ENCODE data around the gene GRK5.

GRK5 gene

GRCh38 chr10:119243967-119244366 is 36.6 kb downstream of the GRK5 start:
- peaks cover 0 to 4% of the 10 kb centered on the region in 2 experiments for H3K36me3 ChIP-seq (ENCODE audit: control insufficient read depth in 1 of 2, insufficient read depth in 2 of 2, low read depth in 1 of 2, low read length in 2 of 2)
- H2BK12ac ChIP-seq (ENCODE audit: low read length in 2 of 2), result no peak overlapping the region
- H3K9me3 ChIP-seq (ENCODE audit: control insufficient read depth, low read length), result no peaks in the 10 kb centered on the region
- peaks cover 6% of the 10 kb centered on the region for H3K4me1 ChIP-seq (ENCODE audit: control insufficient read depth, insufficient read depth, low read depth, low read length)
- H3K4ac ChIP-seq (ENCODE audit: low read depth in 1 of 2, low read length in 2 of 2), result peak overlapping the region in 1 of 2 experiments; percentile 56
- no peak overlapping the region for H3K9ac ChIP-seq (ENCODE audit: low read length)
- no peak overlapping the region for H2BK15ac ChIP-seq (ENCODE audit: low read depth, poor library complexity, severe bottlenecking)
- no peak overlapping the region for H2BK5ac ChIP-seq (ENCODE audit: low read depth, low read length, poor library complexity, severe bottlenecking)
- no peak for DNase-seq
- 77% methylated on average over 1 of the region's 1 CpG for WGBS
- no peak overlapping the region for H3K18ac ChIP-seq (ENCODE audit: low read depth in 1 of 2, low read length in 2 of 2)
- no peak overlapping the region for H4K8ac ChIP-seq (ENCODE audit: low read length)
- H3K4me3 ChIP-seq (ENCODE audit: insufficient read depth in 1 of 2, low read depth in 1 of 2, low read length in 2 of 2), result no peak overlapping the region
- H3K4me2 ChIP-seq (ENCODE audit: low read length, poor library complexity, severe bottlenecking), result no peak overlapping the region
- peaks cover 8% of the 10 kb centered on the region for H3K79me1 ChIP-seq (replicated peaks; ENCODE audit: low read length, poor library complexity, severe bottlenecking)
- no peak overlapping the region for H3K14ac ChIP-seq (ENCODE audit: low read length in 2 of 2)
- H2BK120ac ChIP-seq (ENCODE audit: low read depth, low read length), result no peak overlapping the region
- no peak overlapping the region for H2AK5ac ChIP-seq (ENCODE audit: low read length, severe bottlenecking)
- H3K27me3 ChIP-seq (ENCODE audit: control insufficient read depth in 1 of 2, insufficient read depth in 1 of 2, low read length in 2 of 2), result no peaks in the 10 kb centered on the region
- no peak overlapping the region for H3K23ac ChIP-seq (ENCODE audit: low read length in 2 of 2)
- H4K91ac ChIP-seq (ENCODE audit: low read length), result no peak overlapping the region
- no peak overlapping the region for H2AFZ ChIP-seq (ENCODE audit: low read depth, low read length)
- H3K27ac ChIP-seq (ENCODE audit: low read length, poor library complexity, severe bottlenecking), result no peak overlapping the region

DNA sequence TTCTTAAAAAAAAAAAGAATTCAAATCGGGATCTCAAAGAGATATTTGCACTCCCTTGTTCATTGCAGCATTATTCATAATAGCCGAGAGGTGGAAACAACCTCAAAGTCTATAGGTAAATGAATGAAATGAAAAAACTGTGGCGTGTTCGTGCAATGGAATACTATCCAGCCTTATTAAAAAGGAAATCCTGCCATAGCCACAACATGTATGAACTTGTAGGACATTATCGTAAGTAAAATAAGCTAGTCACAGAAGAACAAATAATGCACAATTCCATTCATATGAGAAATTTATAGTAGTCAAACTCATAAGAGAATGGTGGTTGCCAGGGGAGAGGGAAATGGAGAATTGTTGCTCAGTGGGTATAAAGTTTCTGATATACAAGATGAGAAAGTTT is 37.9 kb downstream of the GRK5 start:
- H4K91ac ChIP-seq (ENCODE audit: low read length), result no peak overlapping the region
- DNase-seq, result no peak
- no peaks in the 10 kb centered on the region for H3K9me3 ChIP-seq (ENCODE audit: control insufficient read depth, low read length)
- peaks cover 11% of the 10 kb centered on the region for H3K79me1 ChIP-seq (replicated peaks; ENCODE audit: low read length, poor library complexity, severe bottlenecking)
- H3K36me3 ChIP-seq (ENCODE audit: control insufficient read depth in 1 of 2, insufficient read depth in 2 of 2, low read depth in 1 of 2, low read length in 2 of 2), result peaks cover 0 to 4% of the 10 kb centered on the region in 2 experiments
- no peak overlapping the region for H3K4me2 ChIP-seq (ENCODE audit: low read length, poor library complexity, severe bottlenecking)
- no peak overlapping the region for H3K4me3 ChIP-seq (ENCODE audit: insufficient read depth in 1 of 2, low read depth in 1 of 2, low read length in 2 of 2)
- no peak overlapping the region for H3K9ac ChIP-seq (ENCODE audit: low read length)
- no peak overlapping the region for H2BK12ac ChIP-seq (ENCODE audit: low read length in 2 of 2)
- H4K8ac ChIP-seq (ENCODE audit: low read length), result no peak overlapping the region
- H3K14ac ChIP-seq (ENCODE audit: low read length in 2 of 2), result no peak overlapping the region
- 96% methylated on average over 4 of the region's 5 CpGs for WGBS
- H2AK5ac ChIP-seq (ENCODE audit: low read length, severe bottlenecking), result no peak overlapping the region
- H3K4me1 ChIP-seq (ENCODE audit: control insufficient read depth, insufficient read depth, low read depth, low read length), result peaks cover 6% of the 10 kb centered on the region
- H3K27me3 ChIP-seq (ENCODE audit: control insufficient read depth in 1 of 2, insufficient read depth in 1 of 2, low read length in 2 of 2), result no peaks in the 10 kb centered on the region
- no peak overlapping the region for H2BK5ac ChIP-seq (ENCODE audit: low read depth, low read length, poor library complexity, severe bottlenecking)
- no peak overlapping the region for H2AFZ ChIP-seq (ENCODE audit: low read depth, low read length)
- H2BK15ac ChIP-seq (ENCODE audit: low read depth, poor library complexity, severe bottlenecking), result no peak overlapping the region
- no peak overlapping the region for H3K4ac ChIP-seq (ENCODE audit: low read depth in 1 of 2, low read length in 2 of 2)
- H3K23ac ChIP-seq (ENCODE audit: low read length in 2 of 2), result no peak overlapping the region
- H2BK120ac ChIP-seq (ENCODE audit: low read depth, low read length), result peak overlapping the region; percentile 13
- no peak overlapping the region for H3K18ac ChIP-seq (ENCODE audit: low read depth in 1 of 2, low read length in 2 of 2)
- no peak overlapping the region for H3K27ac ChIP-seq (ENCODE audit: low read length, poor library complexity, severe bottlenecking)

DNA sequence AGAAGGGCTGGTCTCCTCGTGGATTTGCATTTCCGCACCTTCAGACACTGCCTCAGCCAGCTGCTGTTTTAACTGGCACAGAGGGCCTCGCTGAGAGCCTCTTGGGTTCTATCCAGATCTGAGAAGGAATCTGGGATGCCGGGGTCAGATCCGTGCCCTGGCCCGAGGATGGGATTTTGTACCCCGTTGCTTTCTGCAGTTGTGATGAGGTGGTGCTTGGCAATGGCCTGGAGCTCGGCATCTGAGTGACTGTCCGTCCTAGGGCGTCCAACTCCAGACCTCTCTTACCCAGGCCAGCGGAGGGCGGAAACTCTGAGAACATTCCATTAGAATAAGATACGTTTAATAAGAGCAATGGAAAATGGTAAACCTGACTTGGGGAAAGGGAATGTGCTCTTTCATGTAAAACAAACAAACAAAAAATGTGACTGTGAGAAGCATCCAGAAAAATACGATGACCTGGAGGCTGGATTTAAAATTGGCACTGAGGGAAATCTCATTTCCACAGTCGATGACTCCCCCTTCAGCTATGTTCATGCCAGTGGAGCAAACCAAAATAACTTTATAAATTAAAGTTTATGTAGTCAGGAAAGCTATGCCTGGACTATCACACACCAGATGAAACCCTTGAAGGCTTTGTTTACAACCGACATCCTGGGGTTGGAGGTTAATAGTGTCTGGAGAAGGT is 39.6 kb downstream of the GRK5 start:
- H3K4me1 ChIP-seq (ENCODE audit: control insufficient read depth, insufficient read depth, low read depth, low read length), result peaks cover 10% of the 10 kb centered on the region
- no peak overlapping the region for H2BK5ac ChIP-seq (ENCODE audit: low read depth, low read length, poor library complexity, severe bottlenecking)
- peak overlapping the region; percentile 12 for H2AK5ac ChIP-seq (ENCODE audit: low read length, severe bottlenecking)
- H2BK120ac ChIP-seq (ENCODE audit: low read depth, low read length), result peak overlapping the region; percentile 91
- H3K27ac ChIP-seq (ENCODE audit: low read length, poor library complexity, severe bottlenecking), result peak overlapping the region; percentile 18
- H3K27me3 ChIP-seq (ENCODE audit: control insufficient read depth in 1 of 2, insufficient read depth in 1 of 2, low read length in 2 of 2), result no peaks in the 10 kb centered on the region
- H3K79me1 ChIP-seq (replicated peaks; ENCODE audit: low read length, poor library complexity, severe bottlenecking), result peaks cover 8% of the 10 kb centered on the region
- no peak overlapping the region for H3K23ac ChIP-seq (ENCODE audit: low read length in 2 of 2)
- WGBS, result 64% methylated on average over 8 of the region's 16 CpGs
- H3K14ac ChIP-seq (ENCODE audit: low read length in 2 of 2), result peak overlapping the region in 1 of 2 experiments; percentile 13
- peak overlapping the region; percentile 65 for H3K9ac ChIP-seq (ENCODE audit: low read length)
- H2BK15ac ChIP-seq (ENCODE audit: low read depth, poor library complexity, severe bottlenecking), result peak overlapping the region; percentile 4
- peak overlapping the region; percentile 5 for H3K4me2 ChIP-seq (ENCODE audit: low read length, poor library complexity, severe bottlenecking)
- peak overlapping the region; percentile 95 for H4K91ac ChIP-seq (ENCODE audit: low read length)
- peak overlapping the region; percentile 68 to 70 for H3K18ac ChIP-seq (ENCODE audit: low read depth in 1 of 2, low read length in 2 of 2)
- no peaks in the 10 kb centered on the region for H3K9me3 ChIP-seq (ENCODE audit: control insufficient read depth, low read length)
- H2BK12ac ChIP-seq (ENCODE audit: low read length in 2 of 2), result peak overlapping the region; percentile 60 to 87
- peak overlapping the region; percentile 34 to 70 for H3K4ac ChIP-seq (ENCODE audit: low read depth in 1 of 2, low read length in 2 of 2)
- peak overlapping the region; percentile 47 for H4K8ac ChIP-seq (ENCODE audit: low read length)
- peak; percentile 92 for DNase-seq
- no peaks in the 10 kb centered on the region for H3K36me3 ChIP-seq (ENCODE audit: control insufficient read depth in 1 of 2, insufficient read depth in 2 of 2, low read depth in 1 of 2, low read length in 2 of 2)
- H3K4me3 ChIP-seq (ENCODE audit: insufficient read depth in 1 of 2, low read depth in 1 of 2, low read length in 2 of 2), result peak overlapping the region in 1 of 2 experiments; percentile 25
- H2AFZ ChIP-seq (ENCODE audit: low read depth, low read length), result no peak overlapping the region

DNA sequence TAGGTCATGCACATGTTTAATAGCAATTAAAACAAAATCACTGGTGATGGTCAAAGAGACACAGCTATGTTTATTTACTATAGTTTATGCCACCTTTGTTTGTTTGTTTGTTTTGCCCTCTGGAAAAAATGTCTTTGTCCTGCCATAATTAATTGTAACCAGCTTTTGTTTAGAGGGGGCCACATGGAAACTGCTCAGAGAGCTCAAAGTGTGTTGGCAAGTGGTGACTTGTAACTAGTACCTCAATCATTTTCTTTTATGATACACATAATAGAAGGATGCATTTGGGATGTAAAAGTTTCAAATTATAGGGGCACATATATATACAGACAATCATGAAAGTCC is 40.2 kb downstream of the GRK5 start:
- Histone ChIP-seq H3K27ac (ENCODE audit: low read length, poor library complexity, severe bottlenecking) (no peak overlapping the region), H3K27me3 (ENCODE audit: control insufficient read depth in 1 of 2, insufficient read depth in 1 of 2, low read length in 2 of 2) (no peaks in the 10 kb centered on the region), H3K36me3 (ENCODE audit: control insufficient read depth in 1 of 2, insufficient read depth in 2 of 2, low read depth in 1 of 2, low read length in 2 of 2) (no peaks in the 10 kb centered on the region), H4K91ac (ENCODE audit: low read length) (no peak overlapping the region), H3K79me1 (replicated peaks; ENCODE audit: low read length, poor library complexity, severe bottlenecking) (peaks cover 11% of the 10 kb centered on the region), H3K4ac (ENCODE audit: low read depth in 1 of 2, low read length in 2 of 2) (no peak overlapping the region), H2BK15ac (ENCODE audit: low read depth, poor library complexity, severe bottlenecking) (no peak overlapping the region), H3K4me1 (ENCODE audit: control insufficient read depth, insufficient read depth, low read depth, low read length) (peaks cover 9% of the 10 kb centered on the region), H2BK12ac (ENCODE audit: low read length in 2 of 2) (no peak overlapping the region), H4K8ac (ENCODE audit: low read length) (no peak overlapping the region), H2BK120ac (ENCODE audit: low read depth, low read length) (no peak overlapping the region), H3K9ac (ENCODE audit: low read length) (peak overlapping the region; percentile 65), H3K9me3 (ENCODE audit: control insufficient read depth, low read length) (no peaks in the 10 kb centered on the region), H3K4me3 (ENCODE audit: insufficient read depth in 1 of 2, low read depth in 1 of 2, low read length in 2 of 2) (peak overlapping the region in 1 of 2 experiments; percentile 25), H3K4me2 (ENCODE audit: low read length, poor library complexity, severe bottlenecking) (no peak overlapping the region), H3K18ac (ENCODE audit: low read depth in 1 of 2, low read length in 2 of 2) (no peak overlapping the region), H2AK5ac (ENCODE audit: low read length, severe bottlenecking) (peak overlapping the region; percentile 17), H2BK5ac (ENCODE audit: low read depth, low read length, poor library complexity, severe bottlenecking) (no peak overlapping the region), H2AFZ (ENCODE audit: low read depth, low read length) (no peak overlapping the region), H3K23ac (ENCODE audit: low read length in 2 of 2) (no peak overlapping the region), H3K14ac (ENCODE audit: low read length in 2 of 2) (no peak overlapping the region)
- DNase-seq, result no peak

Measured in mesenchymal stem cell (in vitro differentiated cells and primary cell).